Suprapubic skin (tissue), 3 donors: ENCODE data around the gene CARS2.

Experiments
- CTCF ChIP-seq, 2 donors: fragments of 200-600 bp in 1 of 2; fragments of 450-650 bp in 1 of 2; sonication (generic) in 1 of 2; IDR thresholded peaks; one replicate each; pipeline ENCODE4 v1.5.1; 2016 to 2019; ENCODE audit warnings: antibody characterized with exemption in 2 of 2, mild to moderate bottlenecking in 1 of 2, moderate library complexity in 1 of 2
- EP300 ChIP-seq: sonication (generic); formaldehyde crosslinking; IDR thresholded peaks from one replicate; pipeline ENCODE4 v1.6.1; 2017; ENCODE audit warnings: antibody characterized with exemption
- POLR2A ChIP-seq, 2 donors: fragments of 450-650 bp; IDR thresholded peaks; one replicate each; pipeline ENCODE4 v1.6.1; 2017; ENCODE audit warnings: antibody characterized with exemption in 2 of 2, mild to moderate bottlenecking in 2 of 2, moderate library complexity in 2 of 2

- no peak for TF ChIP-seq POLR2A (IDR thresholded peaks at IDR 0.05)
- no peak for TF ChIP-seq CTCF (IDR thresholded peaks at IDR 0.05)
- TF ChIP-seq EP300, result no peak
These were observed 53.2 kb downstream of the CARS2 start for GRCh38 chr13:110652764-110653163.
